CD4-positive, alpha-beta T cell treated with Interleukin-15 for 1 hour (primary cell): Measurements from ENCODE around the gene CHMP2A.
"Not testable (repeated sequence)": the region's sequence is repeated elsewhere in the genome, so short reads cannot be mapped to it uniquely, and the experiment has no call there.

Experiments used
- DNase-seq: peaks from one replicate; pipeline ENCODE4 v3.0.0-alpha.2; 2020

Gene CHMP2A

GRCh38 chr19:58510084-58510862 is 44.6 kb downstream of the CHMP2A start:
- no peak for DNase-seq

GRCh38 chr19:58509731-58510083 is 45.2 kb downstream of the CHMP2A start:
- DNase-seq = no peak

GRCh38 chr19:58507602-58508223 is 47.2 kb downstream of the CHMP2A start:
- not testable (repeated sequence) for DNase-seq
